ENCODE measurements around the gene CACNA1G.

DNA sequence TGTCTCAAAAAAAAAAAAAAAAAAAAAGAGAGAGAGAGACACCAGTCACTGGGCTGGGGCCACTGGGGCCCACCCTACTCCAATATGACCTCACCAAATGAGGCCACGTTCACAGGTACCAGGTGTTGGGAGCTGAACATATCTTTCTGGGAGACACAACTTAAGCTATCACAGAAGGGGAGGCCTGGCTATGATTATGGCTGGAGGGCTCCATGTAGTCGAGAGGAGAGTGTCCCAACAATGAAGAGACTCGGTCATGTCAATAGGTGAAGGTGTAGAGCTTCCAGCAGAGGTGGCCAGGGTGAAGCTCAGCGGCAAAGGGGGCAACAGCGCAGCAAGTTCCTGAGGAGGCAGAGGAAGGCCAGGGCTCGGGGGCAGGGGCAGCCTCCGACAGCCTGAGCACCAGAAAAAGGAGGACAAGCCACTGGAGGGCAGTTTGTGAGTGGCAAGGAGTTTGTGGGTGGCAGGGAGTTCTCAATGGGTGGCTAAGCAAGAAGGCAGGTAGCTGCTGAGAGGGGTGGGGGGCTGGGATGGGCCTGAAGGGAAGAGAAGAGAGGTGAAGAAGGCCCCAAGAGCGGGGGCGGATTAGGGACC, 102.2 kb downstream of the CACNA1G start:
- TF ChIP-seq EZH2phosphoT487 (IDR thresholded peaks at IDR 0.05; ENCODE audit: low read depth, severe bottlenecking, unreplicated experiment) (no peak), CTCF (IDR thresholded peaks at IDR 0.05; ENCODE audit: poor library complexity) (no peak), EZH2 (IDR thresholded peaks at IDR 0.05; ENCODE audit: borderline replicate concordance) (no peak)

All from hepatocyte (in vitro differentiated cells).